GM21423 (cell line): ENCODE measurements around the gene YTHDF1.
"Not testable (repeated sequence)": the region's sequence is repeated elsewhere in the genome, so short reads cannot be mapped to it uniquely, and the experiment has no call there.

Source experiments
- ATAC-seq: cut with Tn5 transposase; IDR thresholded peaks from one replicate; pipeline ENCODE4 v1.9.1; 2021; ENCODE audit warnings: mild to moderate bottlenecking, moderate library complexity; ENCODE audit not compliant: unreplicated experiment

YTHDF1 gene

GRCh38 chr20:63158845-63159244, 57.1 kb downstream of the YTHDF1 start:
- no peak for ATAC-seq

- no peak for ATAC-seq
These were observed 57.6 kb downstream of the YTHDF1 start for GRCh38 chr20:63158352-63158751.

DNA sequence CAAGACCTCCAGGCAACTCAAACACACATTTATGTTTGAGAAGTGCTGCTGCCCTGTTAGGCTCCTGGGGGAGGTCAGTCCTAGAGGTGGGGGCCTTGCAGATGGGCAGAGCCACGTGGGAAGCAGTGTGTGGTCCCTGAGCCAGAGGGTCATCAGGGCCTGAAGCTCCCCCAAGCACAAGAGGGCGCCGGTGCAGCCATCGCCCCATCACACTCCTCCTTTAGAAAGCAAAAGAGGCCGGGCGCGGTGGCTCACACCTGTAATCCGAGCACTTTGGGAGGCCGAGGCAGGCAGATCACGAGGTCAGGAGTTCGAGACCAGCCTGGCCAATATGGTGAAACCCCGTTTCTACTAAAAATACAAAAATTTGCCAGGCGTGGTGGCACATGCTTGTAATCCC, 58.5 kb downstream of the YTHDF1 start:
- ATAC-seq = not testable (repeated sequence)

GRCh38 chr20:63156221-63156671, 59.7 kb downstream of the YTHDF1 start:
- no peak for ATAC-seq

- ATAC-seq = no peak
These were observed 60.4 kb downstream of the YTHDF1 start for GRCh38 chr20:63155266-63156165.

- no peak for ATAC-seq
These were observed 61.5 kb downstream of the YTHDF1 start for GRCh38 chr20:63154395-63154794.

DNA sequence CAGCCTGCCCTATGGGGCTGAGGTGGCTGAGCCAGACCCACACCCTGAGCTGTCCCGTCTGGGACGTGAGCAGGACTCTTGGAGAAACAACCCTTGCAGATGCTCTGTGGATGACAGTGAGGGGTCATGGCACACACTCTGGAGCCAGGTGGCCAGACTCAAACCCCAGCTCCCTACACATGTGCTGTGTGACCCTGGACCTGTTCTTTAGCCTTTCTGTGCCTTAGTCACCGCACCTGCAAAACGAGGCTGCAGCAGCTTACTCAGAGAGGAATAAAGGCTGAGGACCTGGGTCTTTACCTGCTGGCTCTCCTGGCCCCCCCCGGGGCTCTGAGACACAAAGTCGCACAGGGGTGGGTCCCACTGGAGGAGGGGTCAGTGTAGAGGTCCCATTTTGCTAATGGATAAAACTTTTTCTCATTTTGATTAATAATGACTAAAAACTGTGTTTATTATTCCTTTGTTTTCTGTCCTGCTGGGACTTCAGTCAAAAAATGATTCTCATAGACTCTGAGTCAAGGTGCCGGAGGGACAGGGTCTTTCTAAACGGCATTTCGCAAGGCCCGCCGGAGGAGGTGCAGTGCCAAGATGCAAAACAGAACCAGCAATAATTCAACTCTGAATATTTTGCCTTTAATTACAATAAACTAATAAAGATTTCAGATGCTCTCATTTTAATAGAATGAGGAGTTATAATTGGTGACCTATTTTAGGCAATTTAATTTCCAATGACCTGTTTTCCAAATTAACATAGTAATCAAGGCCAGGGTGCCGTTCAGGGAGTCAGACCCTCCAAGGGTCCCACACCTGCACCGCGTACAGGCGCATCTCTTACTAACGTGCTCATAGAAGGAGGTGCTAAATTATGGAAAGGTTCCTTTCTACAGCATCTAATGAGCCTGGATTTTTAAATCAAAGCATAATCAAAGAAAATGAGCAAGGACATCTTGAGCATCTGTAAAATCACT, 62.4 kb downstream of the YTHDF1 start:
- ATAC-seq = no peak

DNA sequence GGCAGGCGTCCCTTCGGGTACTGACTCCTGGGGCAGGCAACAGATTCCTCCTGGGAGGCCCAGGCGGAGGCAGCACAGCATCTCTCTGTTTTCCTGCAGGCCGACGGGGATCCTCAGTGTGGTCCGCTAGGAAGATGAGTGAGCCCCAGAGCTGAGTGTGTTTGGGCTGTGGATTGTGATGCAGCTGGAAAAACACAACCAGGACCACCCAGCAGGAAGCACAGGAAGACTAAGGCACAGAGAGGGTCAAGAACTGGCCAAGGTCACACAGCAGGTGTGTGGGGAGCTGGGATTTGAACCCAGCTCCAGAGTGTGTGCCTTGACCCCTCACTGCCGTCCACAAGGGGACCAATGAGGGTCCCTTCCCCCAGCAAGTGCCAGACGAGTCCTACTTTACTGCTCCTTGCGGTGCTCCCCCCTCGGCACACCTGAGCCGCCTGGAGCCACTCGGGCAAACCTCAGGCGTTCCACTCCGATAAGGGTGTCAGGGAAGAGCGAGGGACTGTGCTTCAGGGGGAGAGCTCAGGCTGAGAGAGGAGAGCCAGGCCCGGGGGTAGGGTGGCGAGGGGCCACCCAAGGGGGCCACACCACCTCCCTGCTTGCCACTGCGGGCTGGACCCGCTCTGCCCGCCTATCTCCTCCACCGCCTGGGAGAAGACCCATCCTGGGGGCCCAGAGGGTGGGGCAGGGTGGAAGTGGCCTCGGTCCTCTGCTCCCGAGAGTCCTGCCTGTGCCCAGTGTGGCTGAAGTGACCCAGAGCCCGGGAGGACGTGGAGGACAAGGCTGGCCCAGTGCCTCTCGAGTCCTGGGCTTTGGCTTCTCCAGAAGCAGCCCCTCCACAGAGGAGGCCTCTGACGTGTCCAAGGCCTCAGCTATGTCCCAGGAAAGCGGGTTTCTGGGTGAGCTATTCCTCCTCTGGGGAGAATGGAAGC, 63.3 kb downstream of the YTHDF1 start:
- no peak for ATAC-seq

GRCh38 chr20:63151554-63152321, 64.2 kb downstream of the YTHDF1 start:
- ATAC-seq = no peak

GRCh38 chr20:63150911-63151531, 64.9 kb downstream of the YTHDF1 start:
- ATAC-seq = no peak

- no peak for ATAC-seq
These were observed 65.5 kb downstream of the YTHDF1 start for GRCh38 chr20:63150391-63150898.

DNA sequence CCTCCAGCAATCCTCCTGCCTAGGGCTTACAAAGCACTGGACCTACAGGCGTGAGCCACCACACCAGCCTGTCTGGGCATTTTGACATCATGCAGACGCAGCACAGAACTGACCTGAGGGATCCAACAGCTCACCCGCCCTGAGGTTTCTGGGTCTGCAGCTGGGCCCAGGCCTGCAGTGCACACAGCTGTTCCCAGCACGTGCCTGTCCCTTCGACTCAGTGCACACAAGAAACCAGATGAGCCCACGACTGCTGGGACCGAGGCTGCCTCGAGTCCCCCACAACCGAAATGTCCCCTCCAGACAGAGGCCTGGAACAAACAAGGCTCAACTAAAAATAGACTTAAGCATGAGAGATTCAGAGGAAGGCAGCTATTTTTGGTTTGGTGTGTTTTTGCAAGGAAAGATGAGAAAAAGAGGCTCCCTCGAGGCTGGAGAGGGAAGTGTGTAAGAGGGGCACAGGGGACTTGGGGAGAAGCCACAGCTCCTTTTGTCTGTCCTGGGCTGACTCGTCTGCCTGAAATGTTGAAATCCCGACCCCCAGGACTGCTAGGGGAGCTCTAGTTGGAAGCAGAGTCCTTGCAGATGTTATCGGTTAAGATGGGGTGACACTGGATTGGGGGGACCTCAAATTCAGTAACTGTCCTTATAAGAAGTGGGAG, 66.3 kb downstream of the YTHDF1 start:
- ATAC-seq = no peak

DNA sequence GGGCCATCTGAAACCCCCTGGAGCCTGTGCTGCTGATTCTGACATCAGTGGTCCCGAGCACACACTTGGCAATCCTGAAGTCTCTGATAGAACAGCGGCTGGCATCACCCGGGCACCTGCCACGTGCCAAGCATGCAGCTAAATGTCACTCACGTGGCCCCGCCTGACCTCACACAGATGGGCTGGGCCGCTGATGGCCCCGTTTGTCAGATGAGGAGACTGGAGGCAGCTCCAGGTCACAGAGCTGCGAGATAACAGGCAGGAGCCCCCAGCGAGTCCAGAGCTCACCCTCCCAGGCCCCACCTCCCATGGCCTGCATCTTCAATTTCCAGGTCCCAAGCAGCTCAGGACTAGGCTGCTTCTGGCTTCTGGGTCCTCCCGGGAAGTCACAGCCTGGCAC, 67.2 kb downstream of the YTHDF1 start:
- ATAC-seq = no peak

DNA sequence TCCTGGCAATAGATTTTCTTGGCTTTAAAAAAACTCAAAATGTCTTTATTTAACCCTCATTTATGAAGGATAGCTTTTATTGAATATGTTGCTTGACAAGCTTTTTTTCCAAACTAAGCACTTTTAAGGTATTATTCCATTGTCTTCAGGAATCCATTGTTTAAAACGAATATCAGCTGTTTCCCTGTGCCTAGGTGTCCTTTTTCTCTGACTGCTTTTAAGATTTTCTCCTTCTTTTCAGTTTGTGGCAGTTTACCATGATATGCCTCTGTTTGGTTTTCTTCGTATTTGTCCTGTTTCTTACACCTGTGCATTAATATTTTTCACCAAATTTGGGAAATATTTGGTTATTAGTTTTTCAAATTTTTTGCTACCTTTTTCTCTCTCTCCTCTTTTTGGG, 68.4 kb downstream of the YTHDF1 start:
- ATAC-seq = no peak
